Breast epithelium (tissue), 3 donors: Measurements from ENCODE around the gene ADCY5.

Experiments used
- POLR2A ChIP-seq: fragments of 450-650 bp; IDR thresholded peaks from one replicate; pipeline ENCODE4 v1.6.1; 2016; ENCODE audit warnings: antibody characterized with exemption, mild to moderate bottlenecking, moderate library complexity
- POLR2AphosphoS5 ChIP-seq, 3 donors: sonication (generic); formaldehyde crosslinking; IDR thresholded peaks; one replicate each; pipeline ENCODE4 v1.6.1; 2017; ENCODE audit warnings: antibody characterized with exemption in 3 of 3
- TF ChIP-seq, protein P1 (sequence below), 3 donors: fragments of 450-650 bp; IDR thresholded peaks; one replicate each; pipeline ENCODE4 v1.5.1; 2016 to 2017; ENCODE audit warnings: antibody characterized with exemption in 3 of 3, mild to moderate bottlenecking in 3 of 3, moderate library complexity in 3 of 3

DNA sequence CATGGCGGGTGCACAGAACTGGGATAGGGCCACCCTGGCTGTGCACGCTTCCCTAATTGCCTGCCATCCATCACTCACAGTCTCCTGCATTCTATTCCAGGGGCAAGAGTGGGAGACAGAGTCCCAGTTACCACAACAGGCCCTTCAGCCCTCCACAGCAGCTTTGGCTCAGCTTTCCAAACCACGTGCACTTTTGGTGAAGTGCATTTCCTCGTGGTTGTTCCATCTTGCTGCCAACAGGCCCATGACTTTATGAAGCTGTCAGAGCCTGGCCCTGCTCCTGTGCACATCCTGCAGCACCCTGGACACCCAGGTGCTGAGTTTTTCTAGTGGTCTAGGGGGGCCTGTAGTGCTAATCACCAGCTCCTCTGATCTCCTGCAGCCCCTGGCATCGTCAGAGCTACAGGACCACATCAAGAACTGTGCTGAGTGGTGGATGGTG lies 110.2 kb downstream of the ADCY5 start:
- TF ChIP-seq, protein P1, sequence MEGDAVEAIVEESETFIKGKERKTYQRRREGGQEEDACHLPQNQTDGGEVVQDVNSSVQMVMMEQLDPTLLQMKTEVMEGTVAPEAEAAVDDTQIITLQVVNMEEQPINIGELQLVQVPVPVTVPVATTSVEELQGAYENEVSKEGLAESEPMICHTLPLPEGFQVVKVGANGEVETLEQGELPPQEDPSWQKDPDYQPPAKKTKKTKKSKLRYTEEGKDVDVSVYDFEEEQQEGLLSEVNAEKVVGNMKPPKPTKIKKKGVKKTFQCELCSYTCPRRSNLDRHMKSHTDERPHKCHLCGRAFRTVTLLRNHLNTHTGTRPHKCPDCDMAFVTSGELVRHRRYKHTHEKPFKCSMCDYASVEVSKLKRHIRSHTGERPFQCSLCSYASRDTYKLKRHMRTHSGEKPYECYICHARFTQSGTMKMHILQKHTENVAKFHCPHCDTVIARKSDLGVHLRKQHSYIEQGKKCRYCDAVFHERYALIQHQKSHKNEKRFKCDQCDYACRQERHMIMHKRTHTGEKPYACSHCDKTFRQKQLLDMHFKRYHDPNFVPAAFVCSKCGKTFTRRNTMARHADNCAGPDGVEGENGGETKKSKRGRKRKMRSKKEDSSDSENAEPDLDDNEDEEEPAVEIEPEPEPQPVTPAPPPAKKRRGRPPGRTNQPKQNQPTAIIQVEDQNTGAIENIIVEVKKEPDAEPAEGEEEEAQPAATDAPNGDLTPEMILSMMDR (IDR thresholded peaks at IDR 0.05): no peak
- TF ChIP-seq POLR2A: no peak
- TF ChIP-seq POLR2AphosphoS5 (IDR thresholded peaks at IDR 0.05): no peak
